CD14-positive monocyte (primary cell): Measurements from ENCODE around the gene CCDC134. TPM values are rescaled to one million over a fixed set of nuclear protein-coding genes. Genes with fewer than 3 reads are reported as not detected.
A peak's percentile ranks its signal among the peaks of the same experiment; 100 is the strongest.

ENCODE experiments used
- DNase-seq, 3 donors: peaks; one replicate each; pipeline ENCODE4 v3.0.0-alpha.2; 2011 to 2022
- H2AFZ ChIP-seq: 2 replicates; pipeline ENCODE4 v1.6.0; 2012; ENCODE audit warnings: mild to moderate bottlenecking, low read depth, low read length, inconsistent platforms; ENCODE audit not compliant: insufficient read depth, poor library complexity, severe bottlenecking
- H3K27ac ChIP-seq, 2 donors: 1 replicate in 1 of 2; 2 replicates in 1 of 2; pipeline ENCODE4 v1.5.1; 2012 to 2013; ENCODE audit warnings: low read length in 2 of 2, control low read depth in 1 of 2, inconsistent platforms in 1 of 2, low read depth in 1 of 2, mild to moderate bottlenecking in 1 of 2
- H3K27me3 ChIP-seq, 2 donors: one replicate each; pipeline versions ENCODE4 v1.6.0 to v1.6.1; 2011 to 2013; ENCODE audit warnings: low read length in 2 of 2; ENCODE audit not compliant: control insufficient read depth in 2 of 2, insufficient read depth in 2 of 2
- H3K36me3 ChIP-seq, 2 donors: replicated peaks in 1 of 2; 1 replicate in 1 of 2; 2 replicates in 1 of 2; pipeline versions ENCODE4 v1.5.1 to v1.6.1; 2012 to 2013; ENCODE audit warnings: low read length in 2 of 2, control low read depth in 1 of 2, inconsistent platforms in 1 of 2, mild to moderate bottlenecking in 1 of 2; ENCODE audit not compliant: insufficient read depth in 2 of 2, control insufficient read depth in 1 of 2
- H3K4me1 ChIP-seq, 2 donors: 1 replicate in 1 of 2; 2 replicates in 1 of 2; pipeline versions ENCODE4 v1.5.1 to v1.6.1; 2012 to 2013; ENCODE audit warnings: low read length in 2 of 2, control low read depth in 1 of 2, inconsistent platforms in 1 of 2, mild to moderate bottlenecking in 1 of 2, moderate library complexity in 1 of 2; ENCODE audit not compliant: insufficient read depth in 2 of 2, control insufficient read depth in 1 of 2
- H3K4me2 ChIP-seq: replicated peaks from 2 replicates; pipeline ENCODE3; 2012; ENCODE audit warnings: low read length, moderate library complexity, mild to moderate bottlenecking; ENCODE audit not compliant: poor library complexity, severe bottlenecking; ENCODE audit errors: extremely low read depth
- H3K4me3 ChIP-seq, 3 experiments: fragments of 200-600 bp in 1 of 3; sonication (generic) in 1 of 3; replicated peaks in 1 of 3; 1 replicate in 2 of 3; 2 replicates in 1 of 3; pipeline ENCODE4 v1.5.1; 2011 to 2013; ENCODE audit warnings: low read length in 3 of 3, mild to moderate bottlenecking in 3 of 3, control low read depth in 2 of 3, low read depth in 2 of 3, inconsistent platforms in 1 of 3, moderate library complexity in 1 of 3
- H3K79me2 ChIP-seq: 2 replicates; pipeline ENCODE4 v1.6.0; 2012; ENCODE audit warnings: mild to moderate bottlenecking, control low read depth, inconsistent platforms, low read length, moderate library complexity; ENCODE audit not compliant: insufficient read depth
- H3K9ac ChIP-seq: 2 replicates; pipeline ENCODE4 v1.6.0; 2017; ENCODE audit warnings: low read length, mild to moderate bottlenecking; ENCODE audit not compliant: insufficient read depth, poor library complexity, severe bottlenecking
- H3K9me3 ChIP-seq, 2 donors: replicated peaks in 1 of 2; 1 replicate in 1 of 2; 2 replicates in 1 of 2; pipeline versions ENCODE4 v1.5.1 to v1.6.1; 2012 to 2013; ENCODE audit warnings: low read length in 2 of 2, control low read depth in 1 of 2; ENCODE audit not compliant: control insufficient read depth in 1 of 2, insufficient read depth in 1 of 2
- H4K20me1 ChIP-seq: 2 replicates; pipeline ENCODE4 v1.6.0; 2012; ENCODE audit warnings: mild to moderate bottlenecking, low read length, control low read depth, moderate library complexity; ENCODE audit not compliant: insufficient read depth
- H3K27ac Mint-ChIP-seq, 7 donors: one replicate each; pipeline ENCODE4 v1.8.0; 2020; ENCODE audit warnings: mild to moderate bottlenecking in 7 of 7, mixed read lengths in 7 of 7, moderate library complexity in 6 of 7, inconsistent platforms in 2 of 7
- H3K27me3 Mint-ChIP-seq, 3 donors: one replicate each; pipeline ENCODE4 v1.8.0; 2021 to 2022; ENCODE audit warnings: low read depth in 3 of 3, mild to moderate bottlenecking in 3 of 3, mixed read lengths in 3 of 3, moderate library complexity in 3 of 3, inconsistent platforms in 1 of 3
- H3K36me3 Mint-ChIP-seq, 2 donors: one replicate each; pipeline ENCODE4 v1.8.0; 2020; ENCODE audit warnings: mixed read lengths in 2 of 2, inconsistent platforms in 1 of 2, mild to moderate bottlenecking in 1 of 2
- H3K4me1 Mint-ChIP-seq: one replicate; pipeline ENCODE4 v1.8.0; 2020; ENCODE audit warnings: mild to moderate bottlenecking, mixed read lengths
- H3K4me3 Mint-ChIP-seq, 2 donors: one replicate each; pipeline ENCODE4 v1.8.0; 2020; ENCODE audit warnings: mild to moderate bottlenecking in 2 of 2, mixed read lengths in 2 of 2, moderate library complexity in 1 of 2
- H3K9me3 Mint-ChIP-seq, 7 donors: one replicate each; pipeline ENCODE4 v1.8.0; 2020 to 2022; ENCODE audit warnings: mixed read lengths in 7 of 7, mild to moderate bottlenecking in 6 of 7, moderate library complexity in 6 of 7, inconsistent platforms in 2 of 7
- WGBS: methylation state at CpG from one replicate; pipeline ENCODE4 v1.1.5; 2013; ENCODE audit warnings: missing lambda C conversion rate; ENCODE audit not compliant: insufficient coverage; 5-methylcytosine and 5-hydroxymethylcytosine counted together
- intact Hi-C, 2 donors: fragments of 100-400 bp; cut with micrococcal nuclease; formaldehyde crosslinking; loops; one replicate each; pipeline versions ENCODE4 v1.15.0 to v1.15.1; 2023
- polyA plus RNA-seq, 3 donors: library from polyadenylated mRNA; depleted of rRNA in 1 of 3; unstranded in 2 of 3; stranded (reverse) in 1 of 3; fragments of 300-500 nt in 2 of 3; fragments of >200 nt in 1 of 3; fragmentation: Illumina TruSeq in 2 of 3; gene quantifications; 1 replicate in 2 of 3; 2 replicates in 1 of 3; pipeline ENCODE4 v1.2.3, GENCODE V29; 2012 to 2021
- TF ChIP-seq, protein P1 (sequence below): fragments of 200-600 bp; IDR thresholded peaks from one replicate; pipeline ENCODE4 v1.8.0; 2022; ENCODE audit warnings: antibody characterized with exemption, mild to moderate bottlenecking

CCDC134 gene
- polyA plus RNA-seq, 3 donors = 2.1 to 5.3 (median 2.4) TPM

DNA sequence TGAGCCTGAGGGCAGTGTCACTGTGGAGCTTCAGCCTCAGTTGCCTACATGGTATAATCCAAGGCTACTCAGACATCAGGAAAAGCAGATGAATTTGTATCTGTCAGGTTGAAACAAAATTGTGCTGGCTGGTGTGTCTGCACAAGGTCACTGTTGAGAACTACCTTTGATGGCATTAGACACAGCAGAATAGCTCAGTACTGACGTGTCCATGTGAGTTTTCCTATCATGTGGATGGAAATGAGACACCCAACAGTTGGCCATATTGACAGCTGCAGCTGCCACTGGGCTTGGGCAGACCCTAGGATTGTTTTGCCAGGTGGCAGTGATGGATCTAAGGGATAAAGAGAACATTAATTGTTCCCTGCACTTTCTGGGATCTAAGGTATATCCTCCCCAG, 15.8 kb downstream of the CCDC134 start:
- Mint-ChIP-seq H3K4me3 (no peak overlapping the region), H3K9me3 (peaks cover 0 to 2% (median 0%) of the 10 kb centered on the region in 7 donors), H3K27ac (peak overlapping the region in 2 of 7 donors; percentile 16 to 37), H3K27me3 (no peaks in the 10 kb centered on the region), H3K36me3 (peaks cover 66 to 76% of the 10 kb centered on the region in 2 donors), H3K4me1 (no peaks in the 10 kb centered on the region)
- TF ChIP-seq, protein P1, sequence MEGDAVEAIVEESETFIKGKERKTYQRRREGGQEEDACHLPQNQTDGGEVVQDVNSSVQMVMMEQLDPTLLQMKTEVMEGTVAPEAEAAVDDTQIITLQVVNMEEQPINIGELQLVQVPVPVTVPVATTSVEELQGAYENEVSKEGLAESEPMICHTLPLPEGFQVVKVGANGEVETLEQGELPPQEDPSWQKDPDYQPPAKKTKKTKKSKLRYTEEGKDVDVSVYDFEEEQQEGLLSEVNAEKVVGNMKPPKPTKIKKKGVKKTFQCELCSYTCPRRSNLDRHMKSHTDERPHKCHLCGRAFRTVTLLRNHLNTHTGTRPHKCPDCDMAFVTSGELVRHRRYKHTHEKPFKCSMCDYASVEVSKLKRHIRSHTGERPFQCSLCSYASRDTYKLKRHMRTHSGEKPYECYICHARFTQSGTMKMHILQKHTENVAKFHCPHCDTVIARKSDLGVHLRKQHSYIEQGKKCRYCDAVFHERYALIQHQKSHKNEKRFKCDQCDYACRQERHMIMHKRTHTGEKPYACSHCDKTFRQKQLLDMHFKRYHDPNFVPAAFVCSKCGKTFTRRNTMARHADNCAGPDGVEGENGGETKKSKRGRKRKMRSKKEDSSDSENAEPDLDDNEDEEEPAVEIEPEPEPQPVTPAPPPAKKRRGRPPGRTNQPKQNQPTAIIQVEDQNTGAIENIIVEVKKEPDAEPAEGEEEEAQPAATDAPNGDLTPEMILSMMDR = no peak
- Histone ChIP-seq H2AFZ (no peak overlapping the region), H3K27me3 (no peaks in the 10 kb centered on the region), H3K79me2 (peaks cover 3% of the 10 kb centered on the region), H3K36me3 (peaks cover 37 to 75% of the 10 kb centered on the region in 2 donors), H3K4me2 (no peak overlapping the region), H3K9ac (no peak overlapping the region), H4K20me1 (no peaks in the 10 kb centered on the region), H3K27ac (no peak overlapping the region), H3K9me3 (no peaks in the 10 kb centered on the region), H3K4me1 (no peaks in the 10 kb centered on the region), H3K4me3 (no peak overlapping the region)
- WGBS = 89% methylated on average over 1 of the region's 1 CpG
- DNase-seq = no peak
- intact Hi-C loops = no loop called here

DNA sequence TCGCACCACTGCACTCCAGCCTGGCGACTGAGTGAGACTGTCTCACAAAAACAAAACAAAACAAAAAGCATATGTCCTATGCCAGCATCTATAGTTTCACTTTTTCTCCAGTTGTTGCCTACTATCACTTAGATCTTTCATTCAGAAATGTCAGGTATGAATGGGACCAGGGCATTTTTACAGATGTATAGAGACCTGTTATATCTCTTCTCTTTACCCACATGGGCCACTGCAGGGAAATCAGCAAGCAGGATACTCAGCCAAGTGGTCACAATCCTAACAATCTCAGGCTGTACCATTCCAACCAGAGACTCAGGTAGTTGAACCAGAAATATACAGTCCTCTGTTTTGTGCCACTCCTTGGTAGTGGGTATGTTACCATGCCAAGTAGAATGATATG, 16.4 kb downstream of the CCDC134 start:
- WGBS = 100% methylated on average over 2 of the region's 2 CpGs
- DNase-seq = no peak
- Histone ChIP-seq H3K36me3 (peaks cover 34 to 73% of the 10 kb centered on the region in 2 donors), H3K9me3 (no peaks in the 10 kb centered on the region), H4K20me1 (no peaks in the 10 kb centered on the region), H3K9ac (no peak overlapping the region), H2AFZ (no peak overlapping the region), H3K4me2 (no peak overlapping the region), H3K79me2 (peaks cover 3% of the 10 kb centered on the region), H3K27ac (no peak overlapping the region), H3K4me1 (no peaks in the 10 kb centered on the region), H3K27me3 (no peaks in the 10 kb centered on the region), H3K4me3 (no peak overlapping the region)
- no peak overlapping the region for H3K27ac Mint-ChIP-seq
- H3K4me1 Mint-ChIP-seq = no peaks in the 10 kb centered on the region
- H3K27me3 Mint-ChIP-seq = no peaks in the 10 kb centered on the region
- H3K9me3 Mint-ChIP-seq = peaks cover 0 to 2% (median 0%) of the 10 kb centered on the region in 7 donors
- intact Hi-C loops = no loop called here
- TF ChIP-seq, protein P1 = no peak
- H3K36me3 Mint-ChIP-seq = peaks cover 65 to 74% of the 10 kb centered on the region in 2 donors
- H3K4me3 Mint-ChIP-seq = no peak overlapping the region
